GM19372 (cell line): ENCODE results near the gene KNTC1.
"Not testable (repeated sequence)": the region's sequence is repeated elsewhere in the genome, so short reads cannot be mapped to it uniquely, and the experiment has no call there.

Experiments
- ATAC-seq: cut with Tn5 transposase; IDR thresholded peaks from one replicate; pipeline ENCODE4 v1.9.1; 2021; ENCODE audit warnings: mild to moderate bottlenecking, low read depth, moderate library complexity; ENCODE audit not compliant: unreplicated experiment

Gene KNTC1, protein sequence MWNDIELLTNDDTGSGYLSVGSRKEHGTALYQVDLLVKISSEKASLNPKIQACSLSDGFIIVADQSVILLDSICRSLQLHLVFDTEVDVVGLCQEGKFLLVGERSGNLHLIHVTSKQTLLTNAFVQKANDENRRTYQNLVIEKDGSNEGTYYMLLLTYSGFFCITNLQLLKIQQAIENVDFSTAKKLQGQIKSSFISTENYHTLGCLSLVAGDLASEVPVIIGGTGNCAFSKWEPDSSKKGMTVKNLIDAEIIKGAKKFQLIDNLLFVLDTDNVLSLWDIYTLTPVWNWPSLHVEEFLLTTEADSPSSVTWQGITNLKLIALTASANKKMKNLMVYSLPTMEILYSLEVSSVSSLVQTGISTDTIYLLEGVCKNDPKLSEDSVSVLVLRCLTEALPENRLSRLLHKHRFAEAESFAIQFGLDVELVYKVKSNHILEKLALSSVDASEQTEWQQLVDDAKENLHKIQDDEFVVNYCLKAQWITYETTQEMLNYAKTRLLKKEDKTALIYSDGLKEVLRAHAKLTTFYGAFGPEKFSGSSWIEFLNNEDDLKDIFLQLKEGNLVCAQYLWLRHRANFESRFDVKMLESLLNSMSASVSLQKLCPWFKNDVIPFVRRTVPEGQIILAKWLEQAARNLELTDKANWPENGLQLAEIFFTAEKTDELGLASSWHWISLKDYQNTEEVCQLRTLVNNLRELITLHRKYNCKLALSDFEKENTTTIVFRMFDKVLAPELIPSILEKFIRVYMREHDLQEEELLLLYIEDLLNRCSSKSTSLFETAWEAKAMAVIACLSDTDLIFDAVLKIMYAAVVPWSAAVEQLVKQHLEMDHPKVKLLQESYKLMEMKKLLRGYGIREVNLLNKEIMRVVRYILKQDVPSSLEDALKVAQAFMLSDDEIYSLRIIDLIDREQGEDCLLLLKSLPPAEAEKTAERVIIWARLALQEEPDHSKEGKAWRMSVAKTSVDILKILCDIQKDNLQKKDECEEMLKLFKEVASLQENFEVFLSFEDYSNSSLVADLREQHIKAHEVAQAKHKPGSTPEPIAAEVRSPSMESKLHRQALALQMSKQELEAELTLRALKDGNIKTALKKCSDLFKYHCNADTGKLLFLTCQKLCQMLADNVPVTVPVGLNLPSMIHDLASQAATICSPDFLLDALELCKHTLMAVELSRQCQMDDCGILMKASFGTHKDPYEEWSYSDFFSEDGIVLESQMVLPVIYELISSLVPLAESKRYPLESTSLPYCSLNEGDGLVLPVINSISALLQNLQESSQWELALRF (N-terminal part only)

DNA sequence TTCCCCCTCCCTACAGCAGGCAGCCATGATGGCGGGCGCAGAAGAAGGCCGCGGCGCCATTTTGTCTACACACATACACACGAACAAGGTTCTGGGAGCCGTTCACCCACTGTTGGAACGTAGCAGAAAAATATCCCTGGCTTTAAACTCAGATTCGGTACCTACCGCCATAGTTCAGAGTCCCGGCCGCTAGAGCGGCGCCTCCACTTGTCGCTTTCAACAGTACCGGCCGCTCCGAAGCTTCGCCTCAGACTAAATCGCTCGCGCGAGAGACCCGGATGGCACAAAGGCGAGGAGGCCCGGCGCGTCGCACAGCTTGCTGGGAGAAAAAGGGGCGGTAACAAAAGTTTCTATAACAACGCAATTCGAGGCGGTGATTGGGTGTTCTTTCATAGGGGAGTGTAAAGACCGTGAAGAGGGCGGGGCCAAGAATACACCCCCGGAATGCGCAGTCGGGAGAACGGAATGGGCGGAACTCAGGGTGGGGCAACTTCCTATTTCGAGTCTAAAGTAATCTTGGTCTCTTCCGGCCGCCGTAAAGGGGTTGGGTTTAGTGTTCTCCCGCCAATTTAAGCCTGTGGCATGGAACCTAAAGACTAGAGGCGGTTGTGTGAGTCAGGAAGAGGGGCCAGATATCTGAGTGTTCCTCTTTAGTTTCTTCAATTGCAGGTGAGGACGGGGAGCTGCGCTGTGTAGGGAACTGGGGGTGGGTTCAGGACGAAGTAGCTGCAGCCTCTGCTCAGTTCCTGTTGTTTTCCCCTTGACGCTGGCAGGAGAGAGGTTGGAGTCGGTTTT, at the start of gene KNTC1, which contains the start of gene RSRC2:
KNTC1 (plus strand) TSS at position 567 of the 795 bp plus-strand sequence. CDS start 2,815 bp downstream, outside the sequence.
RSRC2 (minus strand) TSS at position 254 of the 795 bp plus-strand sequence; CDS start at position 171, 83 bp downstream.
- peak; percentile 94 for ATAC-seq

DNA sequence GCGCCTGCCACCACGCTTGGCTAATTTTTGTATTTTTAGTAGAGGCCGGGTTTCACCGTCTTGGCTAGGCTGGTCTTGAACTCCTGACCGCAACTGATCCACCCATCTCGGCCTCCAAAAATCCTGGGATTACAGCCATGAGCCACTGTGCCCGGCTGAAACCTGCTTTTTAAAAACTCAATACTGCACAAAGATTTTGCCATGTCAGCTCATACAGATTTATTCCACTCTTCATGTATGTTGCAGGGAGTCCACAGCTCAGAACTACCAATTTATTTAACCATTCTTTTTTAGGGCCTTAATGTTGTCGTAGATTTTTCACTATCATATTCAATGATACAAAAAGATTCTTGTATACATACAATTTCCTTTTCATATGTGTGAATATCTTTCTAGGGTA, 46.3 kb upstream of the KNTC1 start:
- ATAC-seq: no peak

DNA sequence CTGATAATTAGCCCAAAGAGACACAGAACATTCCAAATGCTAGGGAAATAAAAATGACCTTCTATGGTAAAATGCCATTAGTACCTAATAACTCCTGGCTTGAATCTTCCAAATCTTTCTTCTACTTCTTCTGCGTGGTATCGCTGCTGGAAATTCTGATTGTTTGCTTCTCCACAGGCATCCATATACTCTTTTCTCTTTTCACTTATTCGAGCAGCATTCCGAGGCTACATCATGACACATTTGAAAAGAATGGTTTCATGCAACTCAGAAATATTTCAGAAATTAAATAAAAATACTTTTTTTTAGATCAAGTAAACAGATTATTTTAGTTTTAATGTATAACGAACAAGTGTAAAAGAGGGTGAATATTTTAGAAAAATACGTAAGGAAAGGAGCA, 45.2 kb upstream of the KNTC1 start:
- no peak for ATAC-seq

DNA sequence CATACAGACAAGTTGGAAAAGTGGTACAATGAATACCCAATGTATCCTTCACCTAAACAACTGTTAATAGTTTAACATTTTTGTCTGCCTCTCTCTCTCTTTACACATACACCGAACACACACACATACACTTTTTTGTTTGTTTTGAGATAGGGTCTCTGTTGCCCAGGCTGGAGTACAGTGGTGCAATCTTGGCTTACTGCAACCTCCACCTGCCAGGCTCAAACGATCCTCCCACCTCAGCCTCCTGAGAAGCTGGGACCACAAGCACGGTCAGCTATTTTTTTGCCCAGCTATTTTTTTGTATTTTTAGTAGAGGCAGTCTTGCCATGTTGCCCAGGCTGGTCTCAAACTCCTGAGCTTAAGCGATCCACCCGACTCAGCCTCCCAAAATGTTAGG, 43.1 kb upstream of the KNTC1 start:
- ATAC-seq: no peak

DNA sequence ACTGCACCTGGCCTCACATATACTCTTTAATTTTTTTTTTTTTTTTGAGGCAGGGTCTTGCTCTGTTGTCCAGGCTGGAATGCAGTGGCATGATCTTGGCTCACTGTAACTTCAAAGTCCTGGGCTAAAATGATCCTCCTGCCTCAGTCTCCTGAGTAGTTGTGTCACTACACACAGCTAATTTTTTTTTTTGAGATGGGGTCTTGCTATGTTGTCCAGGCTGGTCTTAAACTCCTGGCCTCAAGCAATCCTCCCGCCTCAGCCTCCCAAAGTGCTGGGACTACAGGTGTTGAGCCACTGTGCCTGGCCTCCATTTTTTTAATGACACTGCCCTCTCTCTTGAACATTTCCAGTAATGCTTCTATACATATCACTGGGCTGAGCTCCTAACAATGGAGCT, 42.7 kb upstream of the KNTC1 start:
- not testable (repeated sequence) for ATAC-seq

DNA sequence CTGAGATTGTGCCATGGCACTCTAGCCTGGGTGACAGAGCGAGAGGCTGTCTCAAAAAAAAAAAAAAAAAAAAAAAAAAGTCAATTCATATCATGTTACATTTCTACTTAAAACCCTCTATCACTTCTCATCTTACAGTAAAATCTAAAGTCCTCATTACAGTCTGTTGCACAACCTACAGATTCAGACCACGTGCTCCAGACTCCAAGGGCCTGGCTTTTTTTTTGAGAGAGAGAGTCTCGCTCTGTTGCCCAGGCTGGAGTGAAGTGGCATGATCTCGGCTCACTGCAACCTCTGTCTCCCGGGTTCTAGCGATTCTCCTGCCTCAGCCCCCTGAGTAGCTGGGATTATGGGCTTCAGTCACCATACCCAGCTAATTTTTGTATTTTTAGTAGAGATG, 40.7 kb upstream of the KNTC1 start:
- ATAC-seq: not testable (repeated sequence)

DNA sequence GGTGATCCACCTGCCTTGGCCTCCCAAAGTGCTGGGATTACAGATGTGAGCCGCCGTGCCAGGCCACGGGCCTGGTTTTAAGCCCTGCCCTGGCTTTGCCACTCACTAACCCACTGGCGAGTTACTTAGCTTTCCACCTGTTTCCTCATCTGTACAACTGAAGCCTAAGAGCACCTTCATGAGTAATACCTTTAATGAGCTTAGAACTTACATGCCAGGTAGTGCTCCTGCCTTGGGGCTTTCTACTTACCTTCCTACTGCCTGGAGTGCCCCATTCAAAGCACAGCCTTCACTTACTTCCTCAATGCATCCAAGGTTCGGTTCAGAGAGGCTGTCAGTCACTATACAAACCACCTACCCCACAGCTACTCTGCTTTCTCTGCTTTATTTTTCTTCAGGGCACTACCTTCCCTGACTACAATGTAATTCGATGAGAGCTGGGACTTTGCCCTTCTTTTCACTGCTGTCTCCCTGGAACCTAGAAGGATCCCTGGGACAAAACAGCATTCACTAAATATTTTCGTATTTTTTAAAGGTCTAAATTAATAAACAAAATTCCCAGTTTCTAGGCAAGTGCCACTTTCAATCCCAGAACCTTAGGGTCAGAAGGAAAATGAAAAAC, 40.1 kb upstream of the KNTC1 start:
- no peak for ATAC-seq

DNA sequence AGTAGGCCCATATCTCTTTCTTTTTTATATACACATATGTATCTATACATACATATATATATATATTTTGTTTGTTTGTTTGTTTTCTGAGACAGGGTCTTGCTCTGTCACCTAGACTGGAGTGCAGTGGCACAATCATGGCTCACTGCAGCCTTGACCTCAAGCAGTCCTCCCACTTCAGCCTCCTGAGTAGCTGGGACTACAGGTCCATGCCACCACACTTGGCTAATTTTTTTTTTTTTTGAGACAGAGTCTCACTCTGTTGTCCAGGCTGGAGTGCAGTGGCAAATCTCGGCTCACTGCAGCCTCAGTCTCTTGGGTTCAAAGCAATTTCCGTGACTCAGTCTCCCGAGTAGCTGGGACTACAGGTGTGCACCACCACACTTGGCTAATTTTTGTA, 39.2 kb upstream of the KNTC1 start:
- ATAC-seq: not testable (repeated sequence)

DNA sequence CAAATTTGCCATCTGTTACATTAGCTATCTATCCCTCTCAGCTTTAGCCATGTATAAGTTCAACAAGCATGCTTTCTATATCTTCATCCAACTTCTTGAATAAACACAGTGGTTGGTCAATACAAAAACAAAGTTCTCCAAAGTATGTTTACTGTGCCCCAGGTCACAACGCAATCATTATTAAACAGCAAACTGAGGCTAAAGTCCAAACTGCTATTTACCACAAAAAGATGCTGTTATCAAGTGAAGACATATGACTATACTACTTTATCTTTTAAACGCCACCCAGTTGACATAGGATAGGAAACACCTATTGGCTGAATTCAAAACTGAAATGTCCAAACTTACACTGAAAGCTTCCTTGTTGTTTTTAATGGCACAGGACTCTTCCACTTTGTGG, 38.0 kb upstream of the KNTC1 start:
- ATAC-seq: no peak

DNA sequence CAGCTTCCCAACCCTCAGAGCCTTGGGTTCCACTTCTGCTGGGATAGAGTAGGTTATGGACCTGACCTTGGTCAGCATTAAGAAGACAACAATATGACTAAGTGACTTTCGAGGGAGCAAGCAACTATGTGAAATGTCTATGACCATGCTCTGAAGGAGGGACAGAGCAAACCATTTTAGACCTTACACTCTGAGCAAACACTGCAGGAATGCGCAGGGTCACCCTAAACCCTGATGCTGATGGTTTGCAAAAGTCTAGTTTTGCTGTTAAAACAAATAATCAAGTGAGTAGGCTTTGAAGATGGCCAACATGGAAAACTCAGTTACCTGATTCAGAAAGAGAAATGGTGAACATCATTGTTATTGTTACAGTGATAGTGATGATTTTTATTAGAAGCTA, 35.1 kb upstream of the KNTC1 start:
- no peak for ATAC-seq

DNA sequence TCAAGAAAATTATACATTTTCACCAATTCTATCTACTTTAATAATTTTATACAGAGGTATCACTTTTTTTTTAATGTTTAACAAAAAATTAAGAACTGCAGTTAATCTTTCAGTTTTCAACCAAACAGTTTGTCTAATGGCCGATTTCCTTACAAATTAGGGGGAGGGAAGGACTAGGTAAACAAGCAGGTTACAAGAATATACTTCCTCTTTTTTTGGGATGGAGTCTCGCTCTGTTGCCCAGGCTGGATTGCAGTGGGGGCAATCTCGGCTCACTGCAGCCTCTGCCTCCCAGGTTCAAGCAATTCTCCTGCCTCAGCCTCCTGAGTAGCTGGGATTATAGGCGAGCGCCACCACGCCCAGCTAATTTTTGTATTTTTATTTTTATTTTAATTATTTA, 33.8 kb upstream of the KNTC1 start:
- not testable (repeated sequence) for ATAC-seq

DNA sequence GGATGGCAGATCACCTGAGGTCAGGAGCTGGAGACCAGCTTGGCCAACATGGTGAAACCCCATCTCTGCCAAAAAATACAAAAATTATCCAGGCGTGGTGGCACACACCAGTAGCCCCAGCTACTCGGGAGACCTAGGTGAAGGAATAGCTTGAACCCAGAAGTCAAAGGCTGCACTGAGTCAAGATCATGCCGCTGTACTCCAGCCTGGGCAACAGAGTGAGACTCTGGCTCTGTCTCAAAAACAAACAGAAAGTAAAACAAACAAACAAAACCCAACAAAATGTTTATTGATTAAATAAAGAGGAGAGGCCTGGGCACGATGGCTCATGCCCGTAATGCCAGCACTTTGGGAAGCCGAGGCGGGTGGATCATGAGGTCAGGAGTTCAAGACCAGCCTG, 31.8 kb upstream of the KNTC1 start:
- no peak for ATAC-seq

DNA sequence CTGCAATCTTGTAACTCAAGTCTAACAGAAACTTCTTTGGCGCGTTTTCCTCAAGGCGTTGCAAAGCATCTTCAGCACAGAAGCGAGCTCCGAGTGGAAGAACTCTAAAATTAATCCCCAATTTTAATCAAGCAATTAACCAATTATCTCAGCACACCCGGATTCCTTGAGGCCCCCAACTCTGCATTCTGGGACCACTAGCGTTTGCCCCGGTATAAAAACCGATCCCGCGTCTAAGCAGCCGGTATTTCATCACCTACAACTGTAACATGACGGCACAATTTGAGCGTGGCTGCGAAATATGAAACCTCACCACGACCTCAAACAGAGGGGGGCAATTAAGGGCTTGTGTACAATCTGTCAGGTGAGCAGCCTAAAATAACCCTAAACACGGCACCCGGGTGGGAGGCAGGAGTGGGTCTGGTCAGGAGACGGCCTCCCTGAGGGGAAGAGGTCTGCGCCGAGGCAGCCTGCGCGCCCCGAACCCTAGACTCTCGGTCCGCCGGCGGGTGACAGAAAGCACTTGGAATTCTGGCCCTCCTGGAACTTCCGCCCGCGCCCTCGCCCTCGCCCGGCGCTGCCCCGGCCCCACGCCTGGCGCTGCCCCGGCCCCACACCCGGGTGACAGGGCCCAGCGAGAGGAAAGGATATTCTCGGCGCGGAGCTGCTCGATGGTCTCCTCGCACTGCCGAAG, 26.9 kb upstream of the KNTC1 start:
- ATAC-seq: peak; percentile 11

DNA sequence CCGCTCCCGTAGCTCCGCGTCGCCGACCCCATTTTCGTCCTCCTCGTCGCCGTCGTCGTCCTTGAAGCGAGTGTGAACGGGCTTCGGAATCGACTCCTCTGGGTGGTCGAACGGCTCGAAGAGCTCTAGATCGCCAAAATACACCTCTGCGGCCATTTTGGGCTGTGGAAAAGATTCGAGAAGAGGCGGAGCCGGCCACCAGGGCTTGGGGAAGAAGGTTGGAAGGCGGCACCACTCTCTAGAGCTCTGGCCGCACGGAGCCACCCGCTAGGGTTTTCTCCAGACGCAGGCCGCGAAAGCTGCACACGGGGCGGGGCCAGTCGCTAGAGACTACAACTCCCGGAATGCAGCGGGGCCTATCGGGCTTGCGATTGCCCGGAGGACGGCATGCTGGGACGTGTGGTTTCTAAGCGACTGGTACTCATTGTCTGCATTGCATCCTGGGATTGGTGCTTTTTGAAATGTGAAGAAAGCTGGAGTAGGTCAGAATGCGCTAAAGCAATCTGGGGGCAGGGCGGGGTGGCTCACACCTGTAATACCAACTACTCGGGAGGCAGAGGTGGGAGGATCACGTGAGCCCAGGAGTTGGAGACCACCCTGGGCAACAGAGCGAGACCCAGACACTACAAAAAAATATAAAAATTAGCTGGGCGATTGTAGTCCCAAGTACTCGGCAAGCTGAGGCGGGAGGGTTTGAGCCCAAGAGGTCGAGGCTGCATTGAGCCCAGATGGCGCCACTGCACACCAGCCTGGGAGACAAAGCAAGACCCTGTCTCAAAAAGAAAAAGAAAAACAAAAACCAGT, 26.2 kb upstream of the KNTC1 start, which contains the start of gene ZCCHC8:
ZCCHC8 (minus strand) TSS at position 248 of the 804 bp plus-strand sequence; CDS start at position 156, 92 bp downstream.
- peak; percentile 89 for ATAC-seq

DNA sequence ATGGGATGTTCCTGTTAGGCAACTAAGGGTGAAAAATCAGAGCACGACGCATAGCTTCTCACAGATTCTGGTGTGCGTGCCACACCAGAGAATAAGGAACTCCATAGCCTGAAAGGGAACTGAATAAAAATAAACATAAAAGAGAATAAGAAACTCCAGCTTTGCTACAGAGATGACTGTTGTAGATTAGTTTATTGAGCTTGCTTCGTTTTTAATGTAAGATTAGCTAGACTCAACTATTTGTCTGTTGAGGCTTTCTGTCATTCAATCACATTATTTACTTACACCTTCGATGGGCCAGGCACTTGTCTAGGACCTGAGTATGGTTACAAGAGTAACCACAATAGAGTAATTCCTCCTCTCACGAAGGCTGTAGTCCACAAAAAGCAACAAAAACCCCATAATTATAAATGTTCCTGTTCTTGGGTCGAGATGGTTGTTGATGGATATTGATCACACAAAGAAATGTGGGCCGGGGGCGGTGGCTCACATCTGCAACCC, 25.5 kb upstream of the KNTC1 start:
- ATAC-seq: no peak

DNA sequence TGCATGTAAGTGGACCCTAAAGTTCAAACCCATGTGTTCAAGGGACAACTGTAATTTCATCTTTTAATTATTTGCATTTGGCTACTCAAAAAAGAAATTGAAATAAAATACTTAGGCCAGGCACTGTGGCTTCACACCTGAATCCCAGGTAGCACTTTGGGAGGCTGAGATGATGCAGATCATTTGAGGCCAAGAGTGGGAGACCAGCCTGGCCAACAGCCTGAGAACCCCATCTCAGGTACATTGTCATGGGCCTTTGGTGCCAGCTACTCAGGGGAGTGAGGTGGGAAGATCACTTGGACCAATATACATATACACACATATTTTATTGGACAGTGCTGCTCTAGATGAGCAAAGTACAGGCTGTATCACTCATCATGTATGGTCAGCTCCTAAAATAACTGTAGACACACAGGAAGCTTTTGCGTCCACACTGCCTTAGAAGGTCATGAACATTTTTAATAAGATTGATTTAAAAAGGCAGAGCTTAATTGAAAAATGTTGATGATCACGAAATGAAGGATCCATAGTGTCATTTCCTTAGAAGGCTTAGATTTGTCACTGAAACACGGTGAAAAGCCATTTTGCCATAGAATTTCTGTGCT, 23.8 kb upstream of the KNTC1 start:
- no peak for ATAC-seq
